DOHH2 (cell line): ENCODE measurements around the gene TTYH1.

ENCODE experiments used
- H3F3A ChIP-seq: fragments of 200-600 bp; sonication (generic), shearing (Covaris generic); 2 replicates; pipeline ENCODE4 v1.6.0; 2016; ENCODE audit warnings: antibody characterized with exemption, mild to moderate bottlenecking; ENCODE audit not compliant: control insufficient read depth, insufficient read depth
- H3K27ac ChIP-seq: fragments of 200-600 bp; sonication (generic); 2 replicates; pipeline ENCODE4 v1.5.1; 2014; ENCODE audit warnings: low read depth, mild to moderate bottlenecking, low read length, moderate library complexity
- H3K27me3 ChIP-seq: fragments of 200-600 bp; sonication (generic); 2 replicates; pipeline ENCODE4 v1.6.1; 2014; ENCODE audit warnings: mild to moderate bottlenecking, low read length, mixed read lengths; ENCODE audit not compliant: control insufficient read depth
- H3K36me3 ChIP-seq: fragments of 200-600 bp; sonication (generic); 2 replicates; pipeline ENCODE4 v1.6.1; 2014; ENCODE audit warnings: mild to moderate bottlenecking, low read length, moderate library complexity, mixed read lengths; ENCODE audit not compliant: control insufficient read depth
- H3K4me1 ChIP-seq: fragments of 200-600 bp; sonication (generic); 2 replicates; pipeline ENCODE4 v1.6.1; 2014; ENCODE audit warnings: mild to moderate bottlenecking, low read length, mixed read lengths; ENCODE audit not compliant: control insufficient read depth
- H3K4me2 ChIP-seq: fragments of 200-600 bp; sonication (generic); 2 replicates; pipeline ENCODE4 v1.6.0; 2014; ENCODE audit warnings: mild to moderate bottlenecking, low read length, moderate library complexity
- H3K4me3 ChIP-seq: fragments of 200-600 bp; sonication (generic); 2 replicates; pipeline ENCODE4 v1.5.1; 2014; ENCODE audit warnings: mild to moderate bottlenecking, low read length, mixed read lengths
- H3K79me2 ChIP-seq: fragments of 200-600 bp; sonication (generic); 2 replicates; pipeline ENCODE4 v1.6.1; 2014; ENCODE audit warnings: mild to moderate bottlenecking, low read length, mixed read lengths; ENCODE audit not compliant: control insufficient read depth
- H3K9me2 ChIP-seq: fragments of 200-600 bp; sonication (generic); replicated peaks from 2 replicates; pipeline ENCODE4 v1.6.1; 2014; ENCODE audit warnings: mild to moderate bottlenecking, low read length, mixed read lengths; ENCODE audit not compliant: control insufficient read depth
- H3K9me3 ChIP-seq: fragments of 200-600 bp; sonication (generic); 2 replicates; pipeline ENCODE4 v1.6.1; 2014; ENCODE audit warnings: antibody characterized with exemption, low read length, mixed read lengths; ENCODE audit not compliant: control insufficient read depth, insufficient read depth
- H4K20me1 ChIP-seq: fragments of 200-600 bp; sonication (generic); 2 replicates; pipeline ENCODE4 v1.6.0; 2014; ENCODE audit warnings: low read depth, mild to moderate bottlenecking, antibody characterized with exemption, low read length, moderate library complexity; ENCODE audit not compliant: control insufficient read depth, insufficient read depth
- EZH2phosphoT487 ChIP-seq: fragments of 200-600 bp; sonication (generic); IDR thresholded peaks from 2 replicates; pipeline ENCODE4 v1.6.1; 2017; ENCODE audit warnings: borderline replicate concordance, mild to moderate bottlenecking, antibody characterized with exemption, low read length, moderate library complexity, mixed read lengths
- TF ChIP-seq, protein P1 (sequence below): fragments of 200-600 bp; sonication (generic); IDR thresholded peaks from one replicate; pipeline ENCODE4 v1.5.1; 2014; ENCODE audit warnings: antibody characterized with exemption, mild to moderate bottlenecking, low read depth, low read length; ENCODE audit not compliant: poor library complexity, severe bottlenecking

TTYH1 gene

DNA sequence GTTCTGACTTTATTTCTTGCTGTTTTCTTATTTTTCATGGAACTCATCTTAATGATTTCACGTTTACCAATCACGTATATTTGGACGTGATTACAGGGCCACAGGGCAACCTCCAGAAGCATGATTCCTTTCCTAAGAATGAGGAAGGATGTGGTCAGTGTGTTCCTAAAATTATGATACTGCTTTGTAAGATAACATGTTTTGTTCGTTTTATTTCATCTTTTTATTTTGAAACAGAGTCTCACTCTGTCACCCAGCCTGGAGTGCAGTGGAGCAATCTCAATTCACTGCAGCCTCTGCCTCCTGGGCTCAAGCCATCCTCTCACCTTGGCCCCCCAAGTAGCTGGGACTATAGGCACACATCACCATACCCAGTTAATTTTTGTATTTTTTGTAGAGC is 25.7 kb upstream of the TTYH1 start:
- Histone ChIP-seq H3K27ac (peak overlapping the region; percentile 30), H3K36me3 (no peaks in the 10 kb centered on the region), H3K4me1 (peaks cover 44% of the 10 kb centered on the region), H3K4me3 (peak overlapping the region; percentile 63), H3K27me3 (peaks cover 67% of the 10 kb centered on the region), H3K79me2 (no peaks in the 10 kb centered on the region), H3F3A (peaks cover 19% of the 10 kb centered on the region), H3K4me2 (peak overlapping the region; percentile 91), H3K9me2 (no peaks in the 10 kb centered on the region), H4K20me1 (peaks cover 10% of the 10 kb centered on the region), H3K9me3 (no peaks in the 10 kb centered on the region)
- TF ChIP-seq EZH2phosphoT487 = no peak
- TF ChIP-seq, protein P1, sequence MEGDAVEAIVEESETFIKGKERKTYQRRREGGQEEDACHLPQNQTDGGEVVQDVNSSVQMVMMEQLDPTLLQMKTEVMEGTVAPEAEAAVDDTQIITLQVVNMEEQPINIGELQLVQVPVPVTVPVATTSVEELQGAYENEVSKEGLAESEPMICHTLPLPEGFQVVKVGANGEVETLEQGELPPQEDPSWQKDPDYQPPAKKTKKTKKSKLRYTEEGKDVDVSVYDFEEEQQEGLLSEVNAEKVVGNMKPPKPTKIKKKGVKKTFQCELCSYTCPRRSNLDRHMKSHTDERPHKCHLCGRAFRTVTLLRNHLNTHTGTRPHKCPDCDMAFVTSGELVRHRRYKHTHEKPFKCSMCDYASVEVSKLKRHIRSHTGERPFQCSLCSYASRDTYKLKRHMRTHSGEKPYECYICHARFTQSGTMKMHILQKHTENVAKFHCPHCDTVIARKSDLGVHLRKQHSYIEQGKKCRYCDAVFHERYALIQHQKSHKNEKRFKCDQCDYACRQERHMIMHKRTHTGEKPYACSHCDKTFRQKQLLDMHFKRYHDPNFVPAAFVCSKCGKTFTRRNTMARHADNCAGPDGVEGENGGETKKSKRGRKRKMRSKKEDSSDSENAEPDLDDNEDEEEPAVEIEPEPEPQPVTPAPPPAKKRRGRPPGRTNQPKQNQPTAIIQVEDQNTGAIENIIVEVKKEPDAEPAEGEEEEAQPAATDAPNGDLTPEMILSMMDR = no peak

DNA sequence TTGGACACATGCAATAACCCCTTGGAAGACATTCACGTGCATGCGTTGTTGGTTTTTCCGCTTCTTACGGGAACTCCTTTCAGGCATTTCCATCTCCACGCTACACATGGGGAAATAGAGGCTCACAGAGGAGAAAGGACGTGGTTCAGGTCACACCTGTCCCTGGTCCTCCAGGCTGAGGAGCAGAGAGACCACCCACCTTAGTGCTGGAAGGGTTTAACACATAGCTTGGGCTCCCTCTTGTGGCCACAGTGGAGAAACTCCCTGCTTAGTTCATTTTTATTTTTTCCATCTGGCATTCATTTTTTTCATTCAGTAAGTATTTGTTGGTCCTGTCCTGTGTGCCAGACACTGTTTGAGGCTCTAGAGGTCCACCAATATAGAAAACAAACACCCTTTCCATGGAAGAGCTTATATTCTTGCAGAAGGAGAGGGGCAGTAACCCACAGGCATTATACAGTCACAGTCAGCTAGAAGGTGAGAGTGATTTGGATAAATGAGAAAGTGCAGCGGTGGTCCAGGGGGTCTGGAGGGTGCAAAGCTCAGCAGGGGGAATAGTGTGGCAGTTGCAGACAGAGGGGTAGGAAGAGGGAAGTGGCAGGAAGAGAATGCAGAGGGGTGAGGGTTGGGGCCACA is 24.2 kb upstream of the TTYH1 start:
- H3K4me3 ChIP-seq = no peak overlapping the region
- no peaks in the 10 kb centered on the region for H3K36me3 ChIP-seq
- H3K4me1 ChIP-seq = peaks cover 44% of the 10 kb centered on the region
- H3K9me2 ChIP-seq = no peaks in the 10 kb centered on the region
- no peaks in the 10 kb centered on the region for H3K9me3 ChIP-seq
- H3K4me2 ChIP-seq = peak overlapping the region; percentile 91
- no peak overlapping the region for H3K27ac ChIP-seq
- peaks cover 53% of the 10 kb centered on the region for H3K27me3 ChIP-seq
- TF ChIP-seq EZH2phosphoT487 = no peak
- TF ChIP-seq, protein P1 = peak; percentile 89
- peaks cover 19% of the 10 kb centered on the region for H3F3A ChIP-seq
- peaks cover 10% of the 10 kb centered on the region for H4K20me1 ChIP-seq
- no peaks in the 10 kb centered on the region for H3K79me2 ChIP-seq

DNA sequence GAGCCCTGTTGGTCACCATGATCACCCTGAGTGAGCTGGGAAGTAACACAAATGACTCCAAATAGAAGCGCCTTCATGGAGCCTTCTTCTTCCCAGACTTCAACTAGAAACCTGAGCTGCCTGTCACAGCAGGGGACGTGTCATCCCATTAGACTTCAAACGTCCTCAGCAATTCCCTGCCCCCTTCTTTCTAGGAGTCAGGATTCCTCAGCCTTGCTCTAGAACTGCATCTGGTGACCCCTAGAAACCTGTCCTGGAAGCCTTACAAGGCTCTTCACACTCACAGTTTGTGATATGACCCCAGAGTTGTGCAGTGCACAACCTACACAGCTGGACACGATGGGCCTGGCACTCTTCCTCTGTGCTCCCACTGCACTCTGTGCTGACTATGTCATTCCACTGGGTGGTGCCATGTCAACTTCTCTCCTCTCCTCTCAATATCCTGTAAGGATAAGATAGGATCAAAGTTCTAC is 23.6 kb upstream of the TTYH1 start:
- H3K27ac ChIP-seq = no peak overlapping the region
- no peak overlapping the region for H3K4me3 ChIP-seq
- peaks cover 19% of the 10 kb centered on the region for H3F3A ChIP-seq
- no peak for TF ChIP-seq EZH2phosphoT487
- TF ChIP-seq, protein P1 = no peak
- peaks cover 10% of the 10 kb centered on the region for H4K20me1 ChIP-seq
- no peaks in the 10 kb centered on the region for H3K79me2 ChIP-seq
- H3K36me3 ChIP-seq = no peaks in the 10 kb centered on the region
- H3K9me3 ChIP-seq = no peaks in the 10 kb centered on the region
- no peak overlapping the region for H3K4me2 ChIP-seq
- H3K27me3 ChIP-seq = peaks cover 50% of the 10 kb centered on the region
- H3K4me1 ChIP-seq = peaks cover 44% of the 10 kb centered on the region
- H3K9me2 ChIP-seq = no peaks in the 10 kb centered on the region
